ENCODE measurements around the gene LMNTD1.
"Not testable (repeated sequence)": the region's sequence is repeated elsewhere in the genome, so short reads cannot be mapped to it uniquely, and the experiment has no call there.

LMNTD1 gene

GRCh38 chr12:25491396-25492325 is 61.4 kb downstream of the LMNTD1 start:
- no peak for DNase-seq (ENCODE audit: low read depth, low spot score)

- DNase-seq (ENCODE audit: low read depth, low spot score): not testable (repeated sequence)
These were observed 63.9 kb downstream of the LMNTD1 start for GRCh38 chr12:25488956-25489870.

- DNase-seq (ENCODE audit: low read depth, low spot score): no peak
These were observed 70.5 kb downstream of the LMNTD1 start for GRCh38 chr12:25482625-25483024.

- no peak for DNase-seq (ENCODE audit: low read depth, low spot score)
These were observed 72.9 kb downstream of the LMNTD1 start for GRCh38 chr12:25480145-25480544.

- no peak for DNase-seq (ENCODE audit: low read depth, low spot score)
These were observed 75.9 kb downstream of the LMNTD1 start for GRCh38 chr12:25477217-25477616.

GRCh38 chr12:25472453-25472852 is 80.6 kb downstream of the LMNTD1 start:
- DNase-seq (ENCODE audit: low read depth, low spot score): no peak

- no peak for DNase-seq (ENCODE audit: low read depth, low spot score)
These were observed 83.2 kb downstream of the LMNTD1 start for GRCh38 chr12:25469861-25470260.

- DNase-seq (ENCODE audit: low read depth, low spot score): no peak
These were observed 83.7 kb downstream of the LMNTD1 start for GRCh38 chr12:25469368-25469767.

GRCh38 chr12:25463521-25463920 is 89.6 kb downstream of the LMNTD1 start:
- DNase-seq (ENCODE audit: low read depth, low spot score): no peak

- no peak for DNase-seq (ENCODE audit: low read depth, low spot score)
These were observed 90.1 kb downstream of the LMNTD1 start for GRCh38 chr12:25463005-25463404.

- DNase-seq (ENCODE audit: low read depth, low spot score): no peak
These were observed 93.5 kb downstream of the LMNTD1 start for GRCh38 chr12:25459541-25459951.

GRCh38 chr12:25458047-25458552 is 95.0 kb downstream of the LMNTD1 start:
- DNase-seq (ENCODE audit: low read depth, low spot score): no peak

GRCh38 chr12:25456474-25456873 is 96.6 kb downstream of the LMNTD1 start:
- DNase-seq (ENCODE audit: low read depth, low spot score): no peak

- DNase-seq (ENCODE audit: low read depth, low spot score): no peak
These were observed 97.4 kb downstream of the LMNTD1 start for GRCh38 chr12:25455696-25456095.

- DNase-seq (ENCODE audit: low read depth, low spot score): no peak
These were observed 104.1 kb downstream of the LMNTD1 start for GRCh38 chr12:25449007-25449406.

- no peak for DNase-seq (ENCODE audit: low read depth, low spot score)
These were observed 106.0 kb downstream of the LMNTD1 start for GRCh38 chr12:25447046-25447445.

GRCh38 chr12:25438638-25439037 is 114.4 kb downstream of the LMNTD1 start:
- DNase-seq (ENCODE audit: low read depth, low spot score): no peak

- no peak for DNase-seq (ENCODE audit: low read depth, low spot score)
These were observed 116.7 kb downstream of the LMNTD1 start for GRCh38 chr12:25436206-25437030.

- no peak for DNase-seq (ENCODE audit: low read depth, low spot score)
These were observed 117.7 kb downstream of the LMNTD1 start for GRCh38 chr12:25435431-25435830.

- no peak for DNase-seq (ENCODE audit: low read depth, low spot score)
These were observed 118.6 kb downstream of the LMNTD1 start for GRCh38 chr12:25434515-25434914.
